GM12872 (cell line): ENCODE results near the gene ADGRF4.

Source experiments
- TF ChIP-seq, protein P1 (sequence below): IDR thresholded peaks from 3 replicates; pipeline ENCODE4 v1.5.1; 2011; ENCODE audit warnings: low read depth, mild to moderate bottlenecking, low read length, moderate library complexity; ENCODE audit not compliant: insufficient read depth

The ADGRF4 gene

DNA sequence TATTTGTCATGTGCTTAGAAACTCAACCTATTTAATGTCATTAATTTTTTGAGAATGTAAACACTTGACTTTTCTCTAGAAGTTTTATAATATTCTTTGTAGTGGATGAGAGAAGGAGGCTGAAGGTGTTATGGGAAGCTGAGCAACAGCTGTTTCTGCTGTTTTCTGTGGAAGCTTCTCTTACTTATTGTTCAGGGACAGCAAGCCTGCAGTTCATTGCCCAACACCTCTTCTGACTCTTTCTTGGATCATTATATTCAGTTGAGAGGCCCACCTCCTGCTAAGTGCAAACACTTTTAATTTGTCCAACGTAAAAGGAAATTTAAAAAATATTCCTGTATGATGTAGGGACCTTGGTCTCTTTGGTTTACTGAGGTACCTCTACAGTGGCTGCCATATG lies 12.0 kb upstream of the ADGRF4 start:
- TF ChIP-seq, protein P1, sequence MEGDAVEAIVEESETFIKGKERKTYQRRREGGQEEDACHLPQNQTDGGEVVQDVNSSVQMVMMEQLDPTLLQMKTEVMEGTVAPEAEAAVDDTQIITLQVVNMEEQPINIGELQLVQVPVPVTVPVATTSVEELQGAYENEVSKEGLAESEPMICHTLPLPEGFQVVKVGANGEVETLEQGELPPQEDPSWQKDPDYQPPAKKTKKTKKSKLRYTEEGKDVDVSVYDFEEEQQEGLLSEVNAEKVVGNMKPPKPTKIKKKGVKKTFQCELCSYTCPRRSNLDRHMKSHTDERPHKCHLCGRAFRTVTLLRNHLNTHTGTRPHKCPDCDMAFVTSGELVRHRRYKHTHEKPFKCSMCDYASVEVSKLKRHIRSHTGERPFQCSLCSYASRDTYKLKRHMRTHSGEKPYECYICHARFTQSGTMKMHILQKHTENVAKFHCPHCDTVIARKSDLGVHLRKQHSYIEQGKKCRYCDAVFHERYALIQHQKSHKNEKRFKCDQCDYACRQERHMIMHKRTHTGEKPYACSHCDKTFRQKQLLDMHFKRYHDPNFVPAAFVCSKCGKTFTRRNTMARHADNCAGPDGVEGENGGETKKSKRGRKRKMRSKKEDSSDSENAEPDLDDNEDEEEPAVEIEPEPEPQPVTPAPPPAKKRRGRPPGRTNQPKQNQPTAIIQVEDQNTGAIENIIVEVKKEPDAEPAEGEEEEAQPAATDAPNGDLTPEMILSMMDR, result no peak

DNA sequence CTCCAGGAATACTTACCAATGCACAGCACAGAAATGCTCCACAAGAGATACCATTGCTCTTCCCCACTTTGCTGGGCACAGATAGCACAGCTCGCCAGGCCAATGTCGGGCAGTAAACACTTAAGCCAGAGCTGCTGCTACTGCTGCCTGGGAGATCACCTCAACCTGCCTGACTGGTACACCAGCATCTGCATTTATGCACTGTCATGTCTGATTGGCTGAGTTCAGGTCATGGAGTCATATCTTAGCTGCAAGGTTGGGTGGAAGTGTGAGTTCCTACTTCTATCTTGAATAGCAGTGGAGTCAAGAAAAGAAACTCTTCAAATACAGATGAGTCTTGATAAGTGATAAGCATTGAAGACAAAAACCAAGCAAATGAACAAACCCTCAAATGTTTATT lies 10.9 kb upstream of the ADGRF4 start:
- TF ChIP-seq, protein P1, result no peak

DNA sequence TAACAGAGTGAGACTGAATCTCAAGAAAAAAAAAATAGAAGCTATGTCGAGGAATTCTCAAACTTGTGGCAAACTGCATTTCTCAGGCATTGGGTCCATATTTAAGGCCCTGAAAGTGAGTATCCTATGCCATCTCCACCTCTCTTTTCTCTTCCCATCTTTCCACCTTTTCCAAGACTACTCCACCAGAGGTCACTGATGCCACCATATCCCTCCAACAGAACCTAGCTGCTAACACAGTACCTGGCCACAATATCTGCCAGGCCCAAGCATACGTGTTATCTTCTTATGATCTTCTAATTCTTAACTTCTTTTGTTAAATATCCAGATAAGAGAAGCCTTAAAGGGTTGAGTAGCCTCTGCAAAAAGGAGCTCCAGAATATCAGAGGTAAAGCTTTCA lies 8.2 kb upstream of the ADGRF4 start:
- TF ChIP-seq, protein P1, result no peak

DNA sequence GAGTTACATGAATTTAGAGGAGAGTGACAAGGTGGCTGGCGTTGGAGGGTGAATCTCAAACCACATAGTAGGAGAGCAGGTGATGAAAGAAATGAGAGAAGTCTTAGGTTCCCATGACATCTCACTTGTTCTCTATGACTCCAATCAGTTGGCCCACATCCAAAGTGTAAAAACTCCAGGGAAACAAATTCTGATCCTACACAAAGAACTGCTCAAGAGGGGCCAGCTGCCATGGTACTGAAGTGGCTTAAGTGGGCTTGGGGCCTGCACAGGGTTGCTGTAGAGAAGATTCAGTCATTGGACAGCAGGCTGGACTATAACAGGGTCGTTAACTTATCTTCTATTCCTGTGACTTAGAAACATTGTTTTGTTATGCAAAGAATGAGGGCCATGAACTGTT lies 7.6 kb upstream of the ADGRF4 start:
- TF ChIP-seq, protein P1, result no peak

DNA sequence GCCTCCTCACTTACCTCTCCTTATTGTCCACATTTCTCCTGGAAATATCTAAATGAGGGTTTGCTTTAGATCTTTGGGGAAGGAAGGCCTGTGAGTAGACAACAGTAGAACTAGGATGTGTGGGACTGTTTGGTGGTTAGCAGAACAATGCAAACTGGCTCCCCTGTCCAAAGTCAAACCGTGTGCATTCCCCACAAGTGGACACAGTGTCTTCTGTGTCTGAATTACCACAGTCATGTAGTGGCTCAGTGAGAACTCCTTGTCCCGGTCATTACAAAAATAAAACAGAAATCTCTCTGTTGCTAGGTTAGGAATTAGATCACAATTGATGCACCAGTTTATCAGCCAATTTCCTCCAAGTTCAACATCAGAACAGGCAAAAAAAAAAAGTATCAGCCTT lies 455 bp upstream of the ADGRF4 start:
- TF ChIP-seq, protein P1, result no peak

GRCh38 chr6:47700053-47700452 lies 1.7 kb downstream of the ADGRF4 start:
- TF ChIP-seq, protein P1, result no peak

GRCh38 chr6:47700596-47700995 lies 2.2 kb downstream of the ADGRF4 start:
- TF ChIP-seq, protein P1, result no peak

- TF ChIP-seq, protein P1, result no peak
These were observed 3.0 kb downstream of the ADGRF4 start for GRCh38 chr6:47701363-47701762.
